SK-N-SH (cell line): ENCODE results near the gene MGAT4A. TPM values are rescaled to one million over a fixed set of nuclear protein-coding genes. Genes with fewer than 3 reads are reported as not detected.

Source experiments
- CTCF ChIA-PET: fragments of 300-600, 350-600 bp; formaldehyde crosslinking; extraction: SDS; loops from one replicate; lab custom pipeline; 2021; lab: Yijun Ruan, JAX
- POLR2A ChIA-PET: fragments of 350-600 bp; sonication (Branson Sonifier 250); formaldehyde crosslinking; extraction: SDS; loops from one replicate; lab custom pipeline; 2020; ENCODE audit warnings: antibody characterized with exemption, inconsistent platforms; lab: Yijun Ruan, JAX
- DNase-seq: peaks from one replicate; pipeline ENCODE4 v3.0.0; 2012
- H2AFZ ChIP-seq: fragments of 200-600 bp; sonication (generic); 2 replicates; pipeline ENCODE4 v1.8.1; 2016; ENCODE audit warnings: antibody characterized with exemption, mild to moderate bottlenecking, low read depth
- H3F3A ChIP-seq: fragments of 200-600 bp; sonication (generic); replicated peaks from 2 replicates; pipeline ENCODE3; 2016; ENCODE audit warnings: antibody characterized with exemption, mild to moderate bottlenecking; ENCODE audit not compliant: insufficient read depth
- H3K27ac ChIP-seq, 2 experiments: fragments of 200-500 bp in 1 of 2; fragments of 200-600 bp in 1 of 2; sonication (Bioruptor generic) in 1 of 2; sonication (generic), shearing (Covaris generic) in 1 of 2; 2 replicates each; pipeline versions ENCODE4 v1.5.1 to v1.6.1; 2014 to 2016; ENCODE audit warnings: low read depth in 2 of 2, inconsistent platforms in 1 of 2, low read length in 1 of 2, mild to moderate bottlenecking in 1 of 2, mixed read lengths in 1 of 2
- H3K27me3 ChIP-seq: fragments of 200-600 bp; sonication (generic), shearing (Covaris generic); 2 replicates; pipeline ENCODE4 v1.6.1; 2016; ENCODE audit warnings: mixed run types; ENCODE audit not compliant: insufficient read depth
- H3K36me3 ChIP-seq, 2 experiments: fragments of 200-500 bp in 1 of 2; fragments of 200-600 bp in 1 of 2; sonication (Bioruptor generic) in 1 of 2; sonication (generic) in 1 of 2; replicated peaks in 1 of 2; 2 replicates each; pipeline versions ENCODE3 to v1.5.1; 2014 to 2016; ENCODE audit warnings: low read length in 1 of 2, mild to moderate bottlenecking in 1 of 2; ENCODE audit not compliant: insufficient read depth in 2 of 2, control insufficient read depth in 1 of 2
- H3K4me1 ChIP-seq, 2 experiments: fragments of 200-500 bp in 1 of 2; fragments of 200-600 bp in 1 of 2; sonication (Bioruptor generic) in 1 of 2; sonication (generic), shearing (Covaris generic) in 1 of 2; 2 replicates each; pipeline versions ENCODE4 v1.5.1 to v1.6.1; 2014 to 2016; ENCODE audit warnings: low read depth in 1 of 2, low read length in 1 of 2, mixed run types in 1 of 2; ENCODE audit not compliant: insufficient read depth in 2 of 2, control insufficient read depth in 1 of 2
- H3K4me2 ChIP-seq: fragments of 200-600 bp; sonication (generic), shearing (Covaris generic); 2 replicates; pipeline ENCODE4 v1.6.1; 2017; ENCODE audit warnings: mixed run types
- H3K4me3 ChIP-seq, 2 experiments: fragments of 200-500 bp in 1 of 2; fragments of 200-600 bp in 1 of 2; sonication (Bioruptor generic) in 1 of 2; sonication (generic), shearing (Covaris generic) in 1 of 2; 2 replicates each; pipeline versions ENCODE4 v1.5.1 to v1.8.1; 2014 to 2016; ENCODE audit warnings: low read depth in 2 of 2, inconsistent platforms in 1 of 2, low read length in 1 of 2, mild to moderate bottlenecking in 1 of 2, mixed read lengths in 1 of 2, moderate library complexity in 1 of 2
- H3K79me2 ChIP-seq: fragments of 200-600 bp; sonication (generic); 2 replicates; pipeline ENCODE4 v1.8.1; 2017; ENCODE audit warnings: mild to moderate bottlenecking; ENCODE audit not compliant: insufficient read depth
- H3K9ac ChIP-seq: fragments of 200-600 bp; sonication (generic); 2 replicates; pipeline ENCODE4 v1.6.1; 2017; ENCODE audit warnings: mixed run types
- H3K9me2 ChIP-seq: fragments of 200-600 bp; sonication (generic); 2 replicates; pipeline ENCODE4 v1.6.1; 2017; ENCODE audit warnings: mixed run types
- H3K9me3 ChIP-seq: fragments of 200-600 bp; sonication (generic); 2 replicates; pipeline ENCODE4 v1.6.1; 2017; ENCODE audit warnings: mixed run types, mild to moderate bottlenecking, moderate library complexity
- H4K20me1 ChIP-seq: fragments of 200-600 bp; sonication (generic); 2 replicates; pipeline ENCODE4 v1.6.1; 2017; ENCODE audit warnings: mild to moderate bottlenecking, mixed run types; ENCODE audit not compliant: insufficient read depth
- CHD2 ChIP-seq: fragments of 150-350 bp; IDR thresholded peaks from 2 replicates; pipeline ENCODE4 v1.6.1; 2018; ENCODE audit warnings: low read length; ENCODE audit not compliant: partially characterized antibody
- EZH2phosphoT487 ChIP-seq: fragments of 200-600 bp; sonication (generic); IDR thresholded peaks from 2 replicates; pipeline ENCODE4 v1.6.1; 2017; ENCODE audit warnings: low read depth, mixed run types, mild to moderate bottlenecking, antibody characterized with exemption, moderate library complexity, borderline replicate concordance
- FOSL2 ChIP-seq: IDR thresholded peaks from 2 replicates; pipeline ENCODE4 v1.4.0; 2012; ENCODE audit warnings: low read depth, mild to moderate bottlenecking, moderate library complexity, borderline replicate concordance
- FOXM1 ChIP-seq: IDR thresholded peaks from 2 replicates; pipeline ENCODE4 v1.4.0; 2012; ENCODE audit warnings: low read depth, mild to moderate bottlenecking
- GATA2 ChIP-seq: sonication (generic); formaldehyde crosslinking; IDR thresholded peaks from 2 replicates; pipeline ENCODE4 v1.5.0; 2020; ENCODE audit warnings: mild to moderate bottlenecking, missing genetic modification reagents
- MXI1 ChIP-seq: IDR thresholded peaks from 2 replicates; pipeline ENCODE4 v1.6.1; 2012; ENCODE audit warnings: mild to moderate bottlenecking, low read depth, low read length, improper control_type of control experiment
- NFIC ChIP-seq: IDR thresholded peaks from 2 replicates; pipeline ENCODE4 v1.4.0; 2012; ENCODE audit warnings: borderline replicate concordance
- NRF1 ChIP-seq: IDR thresholded peaks from 2 replicates; pipeline ENCODE4 v1.6.1; 2012; ENCODE audit warnings: low read depth, mild to moderate bottlenecking, low read length
- POLR2AphosphoS5 ChIP-seq: IDR thresholded peaks from 2 replicates; pipeline ENCODE4 v1.6.1; 2012; ENCODE audit warnings: low read depth, low read length
- RAD21 ChIP-seq: IDR thresholded peaks from 2 replicates; pipeline ENCODE4 v1.6.1; 2012; ENCODE audit warnings: mild to moderate bottlenecking, low read length
- SIN3A ChIP-seq: IDR thresholded peaks from 2 replicates; pipeline ENCODE4 v1.6.1; 2012; ENCODE audit warnings: low read depth, mild to moderate bottlenecking, low read length, moderate library complexity, borderline replicate concordance
- TAF1 ChIP-seq: IDR thresholded peaks from 2 replicates; pipeline ENCODE4 v1.6.1; 2012; ENCODE audit warnings: low read depth, mild to moderate bottlenecking, low read length, moderate library complexity, borderline replicate concordance
- YY1 ChIP-seq: IDR thresholded peaks from 2 replicates; pipeline ENCODE4 v1.4.0; 2012; ENCODE audit warnings: low read depth, mild to moderate bottlenecking
- WGBS: methylation state at CpG from one replicate; pipeline ENCODE4 v1.1.6; 2017; ENCODE audit warnings: low lambda C conversion rate; 5-methylcytosine and 5-hydroxymethylcytosine counted together
- polyA plus RNA-seq, 3 experiments: library from polyadenylated mRNA; depleted of rRNA; stranded (reverse); fragments of >200 nt; gene quantifications; 2 replicates each; pipeline ENCODE4 v1.2.3, GENCODE V29; 2012
- TF ChIP-seq, protein P1 (sequence below): fragments of 200-600 bp; sonication (generic); IDR thresholded peaks from 2 replicates; pipeline ENCODE4 v1.6.1; 2017; ENCODE audit warnings: antibody characterized with exemption, mild to moderate bottlenecking, moderate library complexity
- TF ChIP-seq, protein P2 (sequence below): IDR thresholded peaks from 2 replicates; pipeline ENCODE4; 2012
- TF ChIP-seq, protein P3 (sequence below): IDR thresholded peaks from 2 replicates; pipeline ENCODE4 v1.4.0; 2012; ENCODE audit warnings: low read depth, borderline replicate concordance
- TF ChIP-seq, protein P4 (sequence below): fragments of 150-350 bp; IDR thresholded peaks from 2 replicates; pipeline ENCODE4 v1.6.1; 2016; ENCODE audit warnings: mild to moderate bottlenecking, low read depth, low read length

The MGAT4A gene
- polyA plus RNA-seq, 1 of the 3 experiments (the other 2 are of a cell fraction), result 0.07 TPM

DNA sequence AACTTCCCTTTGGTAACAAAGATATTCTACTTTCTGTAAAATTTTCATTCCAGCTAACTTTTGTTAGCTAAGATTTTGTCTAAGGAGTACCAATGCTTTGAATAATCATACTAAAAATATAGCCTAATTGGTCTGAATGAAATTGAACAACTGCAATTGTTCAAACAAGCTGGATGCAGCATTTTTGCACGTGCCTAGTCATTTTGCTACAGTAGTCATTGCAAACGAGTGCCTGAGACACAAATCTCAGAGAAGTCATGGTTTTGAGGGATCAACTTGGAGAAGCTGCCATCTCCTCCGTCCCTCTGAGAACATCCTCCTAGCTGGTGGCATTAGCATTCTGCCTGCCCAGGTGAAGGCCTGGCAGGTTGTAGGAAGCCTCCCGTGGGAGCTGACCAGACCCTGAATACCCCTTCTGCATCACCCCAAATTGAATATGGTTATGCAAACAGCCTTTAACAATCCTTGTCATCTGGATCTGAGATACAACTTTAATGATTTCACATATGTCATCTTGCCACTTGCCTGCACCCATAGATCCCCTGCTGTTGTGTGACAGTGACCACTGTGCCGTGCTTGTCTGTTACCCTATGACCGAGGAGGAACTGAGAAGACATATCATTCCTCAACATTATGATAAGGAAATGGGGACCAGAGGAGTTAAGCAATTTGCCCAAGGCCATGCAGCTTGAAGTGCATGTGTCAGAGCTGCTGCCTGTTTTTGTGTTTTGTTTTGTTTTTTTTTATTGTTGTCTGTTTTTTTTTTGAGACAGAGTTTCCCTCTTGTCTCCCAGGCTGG is 29.1 kb upstream of the MGAT4A start (continued):
- TF ChIP-seq, protein P1, sequence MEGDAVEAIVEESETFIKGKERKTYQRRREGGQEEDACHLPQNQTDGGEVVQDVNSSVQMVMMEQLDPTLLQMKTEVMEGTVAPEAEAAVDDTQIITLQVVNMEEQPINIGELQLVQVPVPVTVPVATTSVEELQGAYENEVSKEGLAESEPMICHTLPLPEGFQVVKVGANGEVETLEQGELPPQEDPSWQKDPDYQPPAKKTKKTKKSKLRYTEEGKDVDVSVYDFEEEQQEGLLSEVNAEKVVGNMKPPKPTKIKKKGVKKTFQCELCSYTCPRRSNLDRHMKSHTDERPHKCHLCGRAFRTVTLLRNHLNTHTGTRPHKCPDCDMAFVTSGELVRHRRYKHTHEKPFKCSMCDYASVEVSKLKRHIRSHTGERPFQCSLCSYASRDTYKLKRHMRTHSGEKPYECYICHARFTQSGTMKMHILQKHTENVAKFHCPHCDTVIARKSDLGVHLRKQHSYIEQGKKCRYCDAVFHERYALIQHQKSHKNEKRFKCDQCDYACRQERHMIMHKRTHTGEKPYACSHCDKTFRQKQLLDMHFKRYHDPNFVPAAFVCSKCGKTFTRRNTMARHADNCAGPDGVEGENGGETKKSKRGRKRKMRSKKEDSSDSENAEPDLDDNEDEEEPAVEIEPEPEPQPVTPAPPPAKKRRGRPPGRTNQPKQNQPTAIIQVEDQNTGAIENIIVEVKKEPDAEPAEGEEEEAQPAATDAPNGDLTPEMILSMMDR, result no peak
- TF ChIP-seq FOSL2 (no peak), NFIC (no peak), NRF1 (no peak), EZH2phosphoT487 (no peak), YY1 (no peak), RAD21 (no peak)

DNA sequence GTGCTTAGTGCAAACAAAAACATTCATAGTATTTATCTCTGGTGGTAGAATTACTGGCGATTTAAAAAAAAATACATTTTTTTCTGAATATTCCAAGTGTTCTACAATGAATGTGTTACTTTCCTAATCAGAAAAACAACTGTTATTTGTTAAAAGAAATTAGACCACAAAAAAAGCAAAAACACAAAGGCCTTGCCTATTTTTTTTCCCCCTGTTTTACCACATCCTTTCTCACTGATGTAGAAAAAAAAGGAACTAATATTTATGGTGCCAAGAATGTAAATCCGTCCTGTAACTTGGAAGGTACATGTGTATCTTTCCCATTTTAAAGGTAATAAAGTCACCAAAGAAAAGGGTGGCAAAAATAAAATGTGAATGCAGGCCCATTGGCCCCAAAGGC is 28.4 kb upstream of the MGAT4A start:
- WGBS, result 47% methylated on average over 2 of the region's 2 CpGs
- Histone ChIP-seq H3K79me2 (no peaks in the 10 kb centered on the region), H3K4me2 (no peak overlapping the region), H3K36me3 (no peaks in the 10 kb centered on the region), H3K9me2 (no peaks in the 10 kb centered on the region), H3F3A (no peaks in the 10 kb centered on the region), H2AFZ (no peak overlapping the region), H3K9me3 (no peaks in the 10 kb centered on the region), H3K4me3 (no peak overlapping the region), H4K20me1 (no peaks in the 10 kb centered on the region), H3K9ac (no peak overlapping the region), H3K27me3 (no peaks in the 10 kb centered on the region; the same call in 1 of the 2 replicates), H3K4me1 (peaks cover 0 to 7% of the 10 kb centered on the region in 2 experiments; a peak in 1 of 4 replicates), H3K27ac (no peak overlapping the region)
- DNase-seq, result no peak
- no peak for TF ChIP-seq SIN3A
- no peak for TF ChIP-seq FOXM1
- TF ChIP-seq, protein P2, sequence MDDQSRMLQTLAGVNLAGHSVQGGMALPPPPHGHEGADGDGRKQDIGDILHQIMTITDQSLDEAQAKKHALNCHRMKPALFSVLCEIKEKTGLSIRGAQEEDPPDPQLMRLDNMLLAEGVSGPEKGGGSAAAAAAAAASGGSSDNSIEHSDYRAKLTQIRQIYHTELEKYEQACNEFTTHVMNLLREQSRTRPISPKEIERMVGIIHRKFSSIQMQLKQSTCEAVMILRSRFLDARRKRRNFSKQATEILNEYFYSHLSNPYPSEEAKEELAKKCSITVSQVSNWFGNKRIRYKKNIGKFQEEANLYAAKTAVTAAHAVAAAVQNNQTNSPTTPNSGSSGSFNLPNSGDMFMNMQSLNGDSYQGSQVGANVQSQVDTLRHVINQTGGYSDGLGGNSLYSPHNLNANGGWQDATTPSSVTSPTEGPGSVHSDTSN, result no peak
- TF ChIP-seq GATA2, result no peak
- TF ChIP-seq, protein P3, sequence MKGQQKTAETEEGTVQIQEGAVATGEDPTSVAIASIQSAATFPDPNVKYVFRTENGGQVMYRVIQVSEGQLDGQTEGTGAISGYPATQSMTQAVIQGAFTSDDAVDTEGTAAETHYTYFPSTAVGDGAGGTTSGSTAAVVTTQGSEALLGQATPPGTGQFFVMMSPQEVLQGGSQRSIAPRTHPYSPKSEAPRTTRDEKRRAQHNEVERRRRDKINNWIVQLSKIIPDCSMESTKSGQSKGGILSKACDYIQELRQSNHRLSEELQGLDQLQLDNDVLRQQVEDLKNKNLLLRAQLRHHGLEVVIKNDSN, result no peak
- no peak for TF ChIP-seq CHD2
- TF ChIP-seq TAF1, result no peak
- no peak for TF ChIP-seq NFIC
- TF ChIP-seq MXI1, result no peak
- TF ChIP-seq POLR2AphosphoS5, result no peak
- TF ChIP-seq, protein P4, sequence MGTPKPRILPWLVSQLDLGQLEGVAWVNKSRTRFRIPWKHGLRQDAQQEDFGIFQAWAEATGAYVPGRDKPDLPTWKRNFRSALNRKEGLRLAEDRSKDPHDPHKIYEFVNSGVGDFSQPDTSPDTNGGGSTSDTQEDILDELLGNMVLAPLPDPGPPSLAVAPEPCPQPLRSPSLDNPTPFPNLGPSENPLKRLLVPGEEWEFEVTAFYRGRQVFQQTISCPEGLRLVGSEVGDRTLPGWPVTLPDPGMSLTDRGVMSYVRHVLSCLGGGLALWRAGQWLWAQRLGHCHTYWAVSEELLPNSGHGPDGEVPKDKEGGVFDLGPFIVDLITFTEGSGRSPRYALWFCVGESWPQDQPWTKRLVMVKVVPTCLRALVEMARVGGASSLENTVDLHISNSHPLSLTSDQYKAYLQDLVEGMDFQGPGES, result no peak
- ChIA-PET POLR2A (no interaction called here), CTCF (no interaction called here)
